Left kidney (tissue), 2 donors: Measurements from ENCODE around the gene CPN2. TPM values are rescaled to one million over a fixed set of nuclear protein-coding genes. Genes with fewer than 3 reads are reported as not detected.

ENCODE experiments used
- DNase-seq: peaks from one replicate; pipeline ENCODE4 v3.0.0-alpha.2; 2013
- polyA plus RNA-seq: library from polyadenylated mRNA; unstranded; fragments of 120-200 nt; gene quantifications from one replicate; pipeline ENCODE4 v1.2.1, GENCODE V29; 2013; ENCODE audit not compliant: insufficient read length

Gene CPN2
- polyA plus RNA-seq, 1 donor, result 0.80 TPM

GRCh38 chr3:194380326-194380725, 29.2 kb upstream of the CPN2 start:
- no peak for DNase-seq

GRCh38 chr3:194379651-194380050, 28.5 kb upstream of the CPN2 start:
- no peak for DNase-seq

GRCh38 chr3:194379231-194379630, 28.1 kb upstream of the CPN2 start:
- DNase-seq, result no peak

- DNase-seq, result no peak
These were observed 26.6 kb upstream of the CPN2 start for GRCh38 chr3:194377708-194378107.

- DNase-seq, result no peak
These were observed 25.1 kb upstream of the CPN2 start for GRCh38 chr3:194376241-194376560.

GRCh38 chr3:194375473-194376240, 24.5 kb upstream of the CPN2 start:
- no peak for DNase-seq

- no peak for DNase-seq
These were observed 23.8 kb upstream of the CPN2 start for GRCh38 chr3:194374935-194375334.

- DNase-seq, result no peak
These were observed 22.8 kb upstream of the CPN2 start for GRCh38 chr3:194373899-194374298.

GRCh38 chr3:194373028-194373427, 21.9 kb upstream of the CPN2 start:
- no peak for DNase-seq

GRCh38 chr3:194370753-194371152, 19.6 kb upstream of the CPN2 start:
- DNase-seq, result no peak

- DNase-seq, result no peak
These were observed 18.6 kb upstream of the CPN2 start, which contains the start of gene LRRC15 for GRCh38 chr3:194369522-194370279. LRRC15 (minus strand) TSS chr3:194369743; CDS start chr3:194361043, 8,700 bp downstream.

- DNase-seq, result no peak
These were observed 17.8 kb upstream of the CPN2 start for GRCh38 chr3:194368918-194369317.

GRCh38 chr3:194367992-194368841, 17.1 kb upstream of the CPN2 start:
- no peak for DNase-seq

GRCh38 chr3:194365978-194366490, 14.9 kb upstream of the CPN2 start:
- DNase-seq, result no peak

GRCh38 chr3:194365526-194365925, 14.4 kb upstream of the CPN2 start:
- DNase-seq, result no peak

GRCh38 chr3:194364652-194365434, 13.7 kb upstream of the CPN2 start:
- DNase-seq, result peak; percentile 26

GRCh38 chr3:194364314-194364651, 13.2 kb upstream of the CPN2 start:
- DNase-seq, result no peak

- DNase-seq, result no peak
These were observed 9.4 kb upstream of the CPN2 start for GRCh38 chr3:194360568-194360967.

- DNase-seq, result no peak
These were observed 6.6 kb upstream of the CPN2 start for GRCh38 chr3:194357681-194358080.

- no peak for DNase-seq
These were observed 4.3 kb upstream of the CPN2 start for GRCh38 chr3:194355379-194355778.

- DNase-seq, result no peak
These were observed 3.2 kb upstream of the CPN2 start for GRCh38 chr3:194354315-194354714.
